ENCODE results near the gene TMPRSS7.

TMPRSS7 gene

DNA sequence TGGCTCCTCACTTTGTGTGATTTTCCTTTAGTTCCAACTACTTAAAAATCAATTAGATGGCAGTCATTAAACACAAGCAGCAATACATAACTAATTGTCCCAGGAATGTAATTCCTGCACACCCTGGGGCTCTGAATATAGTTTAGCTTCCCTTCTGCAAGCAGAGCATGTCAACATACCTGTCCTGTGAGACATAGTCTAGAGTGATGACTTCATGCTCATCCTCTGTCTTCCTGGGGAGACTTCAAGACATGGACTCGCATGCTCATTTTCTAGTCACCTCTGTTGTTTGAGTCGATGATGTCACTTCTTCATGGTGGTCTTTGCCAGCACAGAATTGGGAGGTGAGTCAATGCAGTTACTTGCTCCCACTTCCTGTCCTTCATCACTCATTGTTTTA is 67.4 kb downstream of the TMPRSS7 start:
- DNase-seq (ENCODE audit: low read depth in 2 of 2): no peak

DNA sequence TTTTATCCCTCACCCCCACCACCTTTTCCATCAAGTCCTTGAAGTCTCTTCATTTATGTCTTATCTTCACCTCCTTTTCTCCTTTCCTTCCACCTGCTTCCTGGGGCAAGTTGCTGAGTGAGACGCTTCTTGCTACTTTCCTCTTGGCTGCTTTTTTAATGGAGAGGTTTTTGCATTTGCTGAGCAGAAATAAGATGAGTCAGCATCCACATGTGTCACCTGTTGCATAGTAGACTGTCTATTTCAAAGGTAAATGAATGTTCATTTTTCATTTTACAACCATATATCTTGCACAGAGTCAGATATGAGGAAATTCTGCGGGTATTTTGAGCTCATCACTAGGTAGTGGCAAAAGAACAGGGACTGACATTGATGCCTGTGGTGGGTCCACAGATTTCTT is 70.2 kb downstream of the TMPRSS7 start:
- DNase-seq (ENCODE audit: low read depth in 2 of 2): no peak

DNA sequence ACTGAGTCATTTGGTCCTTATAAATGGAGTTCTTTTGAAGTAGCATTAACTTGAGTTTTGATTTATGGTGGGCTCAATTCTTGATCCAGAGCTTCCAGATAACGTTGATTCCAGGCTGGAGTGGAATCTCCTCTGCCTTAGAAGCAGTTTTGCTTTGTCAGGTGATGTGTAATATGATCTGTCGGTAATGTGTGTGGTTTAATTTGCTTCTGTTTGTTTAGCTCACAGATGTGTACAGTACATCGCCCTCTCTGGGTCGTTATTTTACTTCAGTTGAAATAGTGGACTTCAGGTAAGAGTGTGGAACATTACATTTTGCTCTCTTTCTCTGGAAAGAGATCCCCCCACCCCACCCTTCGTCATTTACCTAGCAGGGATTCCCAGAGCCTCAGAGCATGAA is 74.8 kb downstream of the TMPRSS7 start:
- DNase-seq (ENCODE audit: low read depth in 2 of 2): no peak

GRCh38 chr3:112111785-112112402 is 77.4 kb downstream of the TMPRSS7 start:
- peak; percentile 22 to 32 for DNase-seq (ENCODE audit: low read depth in 2 of 2)

GRCh38 chr3:112114576-112115160 is 80.1 kb downstream of the TMPRSS7 start:
- no peak for DNase-seq (ENCODE audit: low read depth in 2 of 2)

- DNase-seq (ENCODE audit: low read depth in 2 of 2): no peak
Measured at GRCh38 chr3:112115161-112115739, 80.7 kb downstream of the TMPRSS7 start.

DNA sequence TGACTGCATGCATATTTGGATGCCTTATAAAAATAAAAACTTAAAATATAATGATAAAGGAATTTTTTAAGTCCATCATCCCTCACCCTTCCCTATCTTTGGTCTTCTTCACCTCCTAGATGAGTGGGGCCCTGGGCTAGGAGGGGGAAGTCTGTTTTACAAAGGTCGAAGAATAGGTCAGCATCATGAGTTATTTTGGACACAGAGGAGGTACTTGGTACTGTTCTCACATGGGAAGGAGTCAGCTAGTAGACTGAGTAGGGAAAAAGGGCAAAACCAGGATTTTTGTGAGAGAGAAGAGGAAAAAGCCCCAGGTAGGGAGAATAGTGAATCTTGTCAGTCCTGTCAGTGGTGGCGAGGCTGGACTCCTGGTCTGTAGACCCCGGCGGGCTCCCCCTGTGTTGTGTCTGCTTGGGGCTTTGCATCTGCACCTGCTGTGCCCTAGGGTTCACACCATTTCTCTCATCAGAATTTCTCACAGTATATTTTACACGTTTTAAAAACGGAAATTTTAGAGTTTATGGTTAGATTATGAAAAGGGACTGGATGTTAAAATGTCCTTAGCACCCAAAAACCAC is 81.4 kb downstream of the TMPRSS7 start:
- DNase-seq (ENCODE audit: low read depth in 2 of 2): no peak

DNA sequence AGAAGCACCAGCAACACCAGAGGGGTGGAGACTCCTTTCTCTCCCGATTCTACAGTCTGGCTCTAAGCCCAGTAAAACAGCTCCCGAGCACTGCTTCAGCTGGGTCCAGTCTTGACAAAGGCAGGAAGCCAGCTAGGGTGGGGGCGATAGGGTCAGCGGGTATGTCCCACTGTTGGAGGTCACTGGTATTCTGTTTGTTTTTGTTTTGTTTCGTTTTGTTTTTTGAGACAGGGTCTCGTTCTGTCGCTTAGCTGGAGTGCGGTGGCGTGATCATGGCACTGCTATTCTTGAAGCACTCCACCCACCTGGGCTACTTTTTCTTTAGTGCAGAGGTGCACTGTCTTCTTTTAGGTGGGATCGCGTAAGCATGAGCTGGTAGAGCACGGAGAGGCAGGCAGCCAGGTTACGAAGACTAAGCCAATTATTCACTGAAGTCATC is 82.2 kb downstream of the TMPRSS7 start:
- no peak for DNase-seq (ENCODE audit: low read depth in 2 of 2)

GRCh38 chr3:112117415-112117814 is 82.9 kb downstream of the TMPRSS7 start:
- no peak for DNase-seq (ENCODE audit: low read depth in 2 of 2)

GRCh38 chr3:112117841-112118571 is 83.5 kb downstream of the TMPRSS7 start:
- DNase-seq (ENCODE audit: low read depth in 2 of 2): no peak

DNA sequence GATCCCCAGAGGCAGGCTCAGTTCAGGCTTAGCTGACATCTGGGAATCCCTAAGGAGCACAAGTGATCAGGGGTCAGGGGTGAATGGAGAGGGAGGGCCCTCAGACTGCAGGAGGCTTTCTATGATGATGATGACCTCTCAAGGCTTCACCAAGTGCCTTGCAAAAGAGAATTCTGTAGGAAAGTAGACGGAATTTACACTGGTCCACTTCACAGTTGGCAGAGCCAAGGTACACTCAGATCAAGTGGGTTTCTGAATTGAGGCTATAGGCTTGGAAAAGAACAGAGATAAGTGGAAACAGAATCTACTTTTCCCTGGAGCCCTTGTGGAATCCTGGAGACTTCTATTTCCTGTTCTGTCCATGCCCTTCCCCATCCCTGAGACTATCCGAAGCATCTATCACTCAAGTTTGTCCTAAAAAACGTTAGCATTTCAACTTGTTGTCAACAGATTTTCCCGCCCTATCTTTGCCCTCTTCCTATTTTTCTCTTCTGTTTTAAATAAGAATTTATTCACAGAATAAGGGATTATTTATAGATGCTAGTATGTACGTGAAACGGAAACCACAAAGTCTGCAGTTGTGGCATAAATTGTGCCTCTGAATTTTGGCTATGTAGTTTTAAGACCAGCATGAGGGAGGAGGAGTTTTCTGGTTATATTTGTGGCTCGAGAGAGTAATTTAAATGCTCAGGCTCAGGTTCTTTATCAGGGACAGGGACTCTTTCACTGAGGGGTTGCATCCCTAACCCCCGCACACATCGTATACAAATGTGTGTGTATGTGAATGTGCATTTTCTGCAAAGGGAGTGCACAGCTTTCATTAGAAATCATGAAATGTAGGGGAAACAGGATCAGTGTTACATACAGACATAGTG is 85.7 kb downstream of the TMPRSS7 start:
- no peak for DNase-seq (ENCODE audit: low read depth in 2 of 2)

GRCh38 chr3:112121577-112122547 is 87.3 kb downstream of the TMPRSS7 start:
- no peak for DNase-seq (ENCODE audit: low read depth in 2 of 2)

GRCh38 chr3:112122870-112123269 is 88.3 kb downstream of the TMPRSS7 start:
- no peak for DNase-seq (ENCODE audit: low read depth in 2 of 2)

GRCh38 chr3:112123548-112123947 is 89.0 kb downstream of the TMPRSS7 start:
- DNase-seq (ENCODE audit: low read depth in 2 of 2): no peak

GRCh38 chr3:112124907-112125607 is 90.5 kb downstream of the TMPRSS7 start:
- no peak for DNase-seq (ENCODE audit: low read depth in 2 of 2)

DNA sequence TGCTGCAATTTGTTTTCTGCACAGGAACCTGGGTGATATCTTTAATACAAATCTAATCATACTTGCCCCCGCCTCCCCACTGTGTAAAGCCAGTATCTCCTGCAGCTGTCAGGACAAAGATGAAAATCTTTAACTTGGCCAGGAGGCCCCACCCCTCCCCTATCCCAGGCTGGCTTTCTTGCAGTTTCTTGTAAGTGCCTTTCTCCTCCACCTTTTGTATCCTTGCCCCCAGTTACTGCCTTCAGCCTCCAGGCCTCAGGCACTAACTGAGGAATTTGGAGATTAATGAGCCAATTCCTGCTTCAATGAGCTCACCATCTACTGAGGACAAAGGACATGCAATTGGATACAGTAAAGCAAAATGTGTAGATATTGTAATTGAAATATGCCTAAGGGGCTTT is 92.0 kb downstream of the TMPRSS7 start:
- DNase-seq (ENCODE audit: low read depth in 2 of 2): no peak

GRCh38 chr3:112127522-112128494 is 93.3 kb downstream of the TMPRSS7 start:
- no peak for DNase-seq (ENCODE audit: low read depth in 2 of 2)

Measured in stimulated activated CD8-positive, alpha-beta memory T cell treated with anti-CD3 and anti-CD28 coated beads, Interleukin-2, amount 100 ng/mL, for 1 hour (primary cell).